ENCODE measurements around the gene SNX2.

The SNX2 gene

GRCh38 chr5:122877518-122877917, 102.6 kb downstream of the SNX2 start:
- DNase-seq (ENCODE audit: low read depth) = peak; percentile 8
- TF ChIP-seq, protein P1, sequence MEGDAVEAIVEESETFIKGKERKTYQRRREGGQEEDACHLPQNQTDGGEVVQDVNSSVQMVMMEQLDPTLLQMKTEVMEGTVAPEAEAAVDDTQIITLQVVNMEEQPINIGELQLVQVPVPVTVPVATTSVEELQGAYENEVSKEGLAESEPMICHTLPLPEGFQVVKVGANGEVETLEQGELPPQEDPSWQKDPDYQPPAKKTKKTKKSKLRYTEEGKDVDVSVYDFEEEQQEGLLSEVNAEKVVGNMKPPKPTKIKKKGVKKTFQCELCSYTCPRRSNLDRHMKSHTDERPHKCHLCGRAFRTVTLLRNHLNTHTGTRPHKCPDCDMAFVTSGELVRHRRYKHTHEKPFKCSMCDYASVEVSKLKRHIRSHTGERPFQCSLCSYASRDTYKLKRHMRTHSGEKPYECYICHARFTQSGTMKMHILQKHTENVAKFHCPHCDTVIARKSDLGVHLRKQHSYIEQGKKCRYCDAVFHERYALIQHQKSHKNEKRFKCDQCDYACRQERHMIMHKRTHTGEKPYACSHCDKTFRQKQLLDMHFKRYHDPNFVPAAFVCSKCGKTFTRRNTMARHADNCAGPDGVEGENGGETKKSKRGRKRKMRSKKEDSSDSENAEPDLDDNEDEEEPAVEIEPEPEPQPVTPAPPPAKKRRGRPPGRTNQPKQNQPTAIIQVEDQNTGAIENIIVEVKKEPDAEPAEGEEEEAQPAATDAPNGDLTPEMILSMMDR (IDR thresholded peaks at IDR 0.05; ENCODE audit: insufficient read depth, low read depth, low read length, missing control alignments) = no peak
- H3K4me3 ChIP-seq (ENCODE audit: low read depth, low read length) = no peak overlapping the region

GRCh38 chr5:122879076-122879475, 104.2 kb downstream of the SNX2 start:
- TF ChIP-seq, protein P1 (IDR thresholded peaks at IDR 0.05; ENCODE audit: insufficient read depth, low read depth, low read length, missing control alignments) = no peak
- DNase-seq (ENCODE audit: low read depth) = no peak
- no peak overlapping the region for H3K4me3 ChIP-seq (ENCODE audit: low read depth, low read length)

All from GM12865 (cell line).